GM21723 (cell line): ENCODE results near the gene LCA5L.
"Not testable (repeated sequence)": the region's sequence is repeated elsewhere in the genome, so short reads cannot be mapped to it uniquely, and the experiment has no call there.

Experiments used
- ATAC-seq: cut with Tn5 transposase; IDR thresholded peaks from one replicate; pipeline ENCODE4 v1.9.1; 2021; ENCODE audit warnings: mild to moderate bottlenecking, moderate library complexity; ENCODE audit not compliant: unreplicated experiment

LCA5L gene

DNA sequence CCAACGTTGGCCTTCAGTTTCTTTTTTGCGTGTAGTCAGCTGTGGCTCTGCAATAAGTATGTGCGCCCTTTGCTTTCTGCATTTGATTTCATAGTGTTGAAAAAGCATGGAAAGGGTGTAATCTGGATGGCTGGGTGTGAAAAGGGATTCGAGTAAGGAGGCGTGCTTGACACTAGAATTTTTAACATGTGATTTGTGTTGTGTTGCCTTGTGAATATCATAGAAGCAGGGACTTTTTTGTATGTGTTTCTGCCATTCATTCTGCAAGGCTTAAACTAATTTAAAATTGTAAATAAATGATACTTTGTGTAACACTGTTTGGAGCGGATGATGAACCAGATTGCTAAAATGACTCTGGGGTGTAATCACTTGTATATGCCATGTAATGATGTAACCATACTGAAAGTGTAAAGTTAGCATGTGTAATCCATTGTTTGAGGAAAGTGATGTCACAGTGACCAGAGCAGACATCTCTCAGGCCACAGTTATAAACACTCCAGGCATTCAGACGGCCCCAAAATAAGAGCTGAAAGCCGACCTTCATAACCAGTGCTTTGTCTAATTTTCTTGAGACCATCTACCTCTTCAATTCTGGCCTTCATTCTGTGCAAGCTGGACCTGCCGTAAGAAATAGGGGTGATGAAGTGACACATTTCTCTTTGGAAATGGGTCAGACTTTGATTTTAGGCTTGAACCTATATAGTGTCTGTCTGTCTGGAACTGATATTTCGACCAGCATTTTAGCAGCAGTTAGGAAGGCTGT lies 6.8 kb upstream of the LCA5L start:
- no peak for ATAC-seq

DNA sequence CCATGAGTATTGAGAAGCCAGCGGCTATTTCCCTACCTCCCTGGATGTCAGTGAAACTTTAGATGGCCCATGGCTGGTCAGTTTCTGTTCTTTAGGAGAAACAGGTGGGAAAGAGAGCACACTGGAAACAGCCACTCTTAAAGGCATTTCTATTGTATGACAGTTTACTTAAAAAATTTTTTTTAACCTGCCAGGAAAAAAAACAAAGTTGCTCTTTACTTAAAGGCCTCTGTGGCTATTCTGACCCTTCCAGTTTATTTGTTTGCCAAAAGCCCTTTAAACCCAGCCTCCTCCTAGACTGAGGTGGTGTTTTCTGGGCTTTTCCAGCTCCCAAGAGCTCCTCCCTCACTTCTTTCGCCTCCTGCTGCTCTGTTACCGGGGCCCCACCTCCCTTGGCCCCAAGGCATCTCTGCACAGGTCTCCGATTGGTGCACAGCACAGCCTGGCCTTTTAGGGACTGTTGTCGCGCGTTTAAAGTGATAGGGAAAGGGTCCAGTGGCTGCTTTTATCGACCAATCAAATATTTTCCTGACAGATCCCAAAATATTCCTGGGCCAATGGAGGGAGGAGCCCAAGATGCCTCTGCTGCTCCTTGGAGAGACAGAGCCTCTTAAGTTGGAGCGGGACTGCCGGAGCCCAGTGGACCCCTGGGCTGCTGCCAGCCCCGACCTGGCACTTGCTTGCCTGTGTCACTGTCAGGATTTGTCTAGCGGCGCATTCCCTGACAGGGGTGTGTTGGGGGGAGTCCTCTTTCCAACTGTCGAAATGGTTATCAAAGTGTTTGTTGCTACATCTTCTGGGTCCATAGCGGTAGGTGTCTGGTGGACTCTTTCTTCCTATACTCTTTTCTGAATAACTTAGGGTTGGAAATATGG lies 6.0 kb upstream of the LCA5L start, which contains the start of gene SH3BGR:
Gene SH3BGR, plus strand, starts transcription at position 639 of the 875 bp plus-strand sequence. Its CDS starts 127 bp downstream, at position 766.
- ATAC-seq: no peak

- no peak for ATAC-seq
These were observed 1.7 kb upstream of the LCA5L start for GRCh38 chr21:39447264-39447663.

DNA sequence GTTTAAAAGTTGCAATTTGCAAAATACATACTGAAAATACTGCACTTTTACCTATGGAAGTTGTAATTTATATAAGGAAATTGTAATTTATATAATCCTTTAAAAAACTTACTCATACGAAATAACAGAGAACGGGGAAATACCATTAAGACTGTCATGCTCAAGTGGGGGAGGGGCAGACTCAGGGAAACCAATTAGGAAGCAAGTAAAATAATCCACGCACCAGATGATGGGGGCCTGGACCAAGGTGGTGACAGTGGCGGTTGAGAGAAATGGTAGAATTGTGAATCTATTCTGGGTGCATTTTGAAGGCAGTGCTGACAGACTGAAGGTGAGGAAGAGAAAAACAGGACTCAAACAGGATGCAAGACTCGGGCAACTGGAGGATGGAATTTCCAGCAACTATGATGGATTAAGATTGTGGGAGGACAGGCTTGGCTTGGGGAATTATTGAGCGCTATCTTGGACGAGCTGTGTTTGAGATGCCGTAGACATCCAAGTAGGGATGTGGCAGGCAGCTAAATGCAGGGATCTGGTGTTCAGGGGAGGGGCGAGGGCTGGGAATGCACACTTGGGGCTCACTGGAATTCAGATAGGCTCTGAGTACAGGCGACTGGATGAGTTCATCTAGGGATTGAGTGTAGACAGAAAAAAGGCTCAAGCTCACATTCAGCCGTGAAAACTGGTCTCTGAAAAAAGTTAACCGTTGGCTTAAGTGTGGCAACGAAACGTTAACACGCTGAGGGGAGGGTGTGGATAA lies 977 bp downstream of the LCA5L start:
- peak; percentile 1 for ATAC-seq

- peak; percentile 42 for ATAC-seq
These were observed 3.8 kb downstream of the LCA5L start for GRCh38 chr21:39441502-39442475.

DNA sequence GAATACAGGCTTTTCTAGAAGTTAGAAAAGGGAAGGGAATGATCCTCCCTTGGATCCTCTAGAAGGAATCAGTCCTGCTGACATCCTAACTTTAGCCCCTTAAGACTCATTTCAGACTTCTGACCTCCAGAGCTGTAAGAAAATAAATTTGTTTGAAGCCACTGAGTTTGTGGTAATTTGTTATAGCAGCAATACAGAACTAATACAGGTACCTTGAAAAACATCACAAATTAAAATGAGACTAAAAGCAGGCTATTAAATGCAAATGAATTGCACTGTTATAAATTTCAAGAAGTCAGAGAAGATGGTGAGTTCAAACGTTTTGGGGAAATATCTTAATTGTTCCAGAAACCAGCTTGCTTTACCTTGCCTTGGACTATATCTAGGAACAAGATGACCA lies 6.3 kb downstream of the LCA5L start:
- no peak for ATAC-seq

DNA sequence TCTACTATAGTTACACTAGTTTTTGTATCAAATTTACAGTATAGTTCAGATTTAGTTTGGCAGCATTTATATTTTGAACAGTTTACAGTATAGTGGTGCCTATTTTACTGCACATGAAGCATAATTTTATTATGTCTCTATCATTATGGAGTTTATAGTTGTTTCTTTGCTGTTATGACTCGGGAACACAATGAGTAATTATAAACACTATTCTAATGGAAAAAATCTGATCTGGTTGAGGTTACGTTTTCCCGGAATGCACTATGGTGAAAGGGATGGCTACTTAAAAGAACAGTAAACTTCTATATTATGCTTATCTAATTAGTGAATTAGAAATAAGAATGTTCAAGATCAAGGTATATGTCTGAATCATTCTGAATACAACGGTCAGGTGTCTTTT lies 10.6 kb downstream of the LCA5L start:
- ATAC-seq: no peak

GRCh38 chr21:39430954-39431353 lies 14.6 kb downstream of the LCA5L start:
- no peak for ATAC-seq

DNA sequence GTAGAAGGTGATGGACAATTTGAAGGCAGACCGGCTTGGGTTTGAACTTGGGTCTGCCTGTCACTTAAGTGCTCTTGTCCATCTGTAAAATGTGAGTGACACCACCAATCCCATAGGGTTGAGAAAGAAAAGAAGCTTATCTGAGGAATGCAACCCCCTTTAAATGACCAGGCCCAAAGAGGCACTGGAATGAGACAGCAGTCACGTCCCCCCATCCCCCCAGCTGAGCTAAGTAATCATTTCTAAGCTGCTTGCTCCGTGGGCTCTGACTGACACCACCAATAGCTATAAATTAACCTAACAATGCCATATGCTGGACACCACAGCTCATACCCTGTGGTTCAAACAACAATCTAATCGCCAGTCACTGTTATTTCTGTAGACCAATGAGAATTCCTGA lies 15.1 kb downstream of the LCA5L start:
- ATAC-seq: no peak

GRCh38 chr21:39430016-39430415 lies 15.6 kb downstream of the LCA5L start:
- ATAC-seq: no peak

- ATAC-seq: no peak
These were observed 16.1 kb downstream of the LCA5L start for GRCh38 chr21:39429445-39429844.

DNA sequence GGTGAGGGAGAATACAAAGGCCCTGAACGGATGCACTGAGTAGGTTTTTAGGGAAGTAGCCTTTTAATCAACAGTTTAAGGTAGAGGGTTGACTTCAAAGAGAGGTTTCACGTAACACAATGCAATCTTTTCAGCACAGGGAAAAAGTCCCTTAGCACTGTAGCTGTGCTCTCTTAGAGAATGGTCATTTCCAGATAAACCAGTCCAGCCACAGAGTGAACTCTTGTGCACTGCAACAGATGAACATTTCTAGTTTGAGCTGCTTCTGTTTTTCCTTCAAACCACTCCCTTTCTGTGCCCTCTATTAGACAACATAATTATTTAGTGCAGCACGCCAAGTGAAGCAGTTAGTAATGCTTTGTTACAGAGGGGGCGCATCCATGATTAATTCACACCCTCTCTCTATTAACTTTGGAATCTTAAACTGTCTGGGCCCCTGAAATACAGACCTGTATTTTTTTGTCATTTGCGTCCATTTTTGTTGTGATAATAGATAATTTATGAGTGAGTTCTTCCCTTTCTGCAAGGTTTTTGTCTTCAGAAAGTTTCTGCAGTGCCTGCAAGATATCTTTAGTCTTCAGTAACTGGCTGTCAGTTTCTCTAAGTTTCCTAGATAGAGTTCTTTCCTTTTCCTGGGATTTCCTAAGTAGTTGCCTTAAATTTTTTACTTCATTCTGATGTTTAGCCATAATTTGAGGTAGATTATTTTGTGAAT lies 22.9 kb downstream of the LCA5L start:
- no peak for ATAC-seq

GRCh38 chr21:39419204-39419603 lies 26.4 kb downstream of the LCA5L start:
- not testable (repeated sequence) for ATAC-seq

DNA sequence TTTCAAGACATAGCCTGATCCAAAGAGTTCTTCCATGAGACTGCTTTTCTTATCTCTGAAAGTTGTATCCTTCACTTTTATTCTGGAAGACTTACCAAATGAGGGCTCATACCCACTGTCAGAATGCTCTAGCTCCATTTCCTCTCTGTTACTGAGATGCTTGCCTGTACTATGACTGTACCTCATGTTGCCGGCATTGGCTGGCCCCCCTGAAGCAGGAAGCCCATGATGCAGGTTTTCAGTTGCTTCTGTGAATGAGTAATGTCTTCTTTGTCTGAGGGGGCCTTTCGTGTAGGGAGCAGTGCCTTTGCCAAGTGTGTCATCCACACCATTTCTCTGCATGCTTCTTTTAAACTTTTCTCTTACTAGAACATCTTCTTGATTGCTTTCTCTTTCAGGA lies 39.5 kb downstream of the LCA5L start:
- ATAC-seq: no peak

DNA sequence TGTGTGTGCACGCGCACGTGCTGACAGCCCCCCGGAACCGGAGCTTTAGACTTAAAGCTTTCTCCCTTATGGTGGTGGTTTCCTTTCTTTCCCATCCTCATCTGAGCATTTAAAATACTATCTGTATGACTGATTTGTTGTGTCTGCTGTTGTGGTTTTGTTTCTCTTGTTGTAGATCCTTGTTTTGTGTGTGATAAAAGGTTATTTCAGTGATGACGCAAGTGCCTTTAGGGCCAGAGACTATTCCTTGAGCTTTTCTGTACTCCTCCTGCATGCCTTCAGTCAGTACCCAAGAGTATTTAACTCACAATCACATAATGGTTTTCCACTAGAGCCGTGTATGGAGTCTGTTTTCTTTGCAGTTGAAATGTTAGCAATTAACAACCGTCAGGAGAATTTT lies 45.4 kb downstream of the LCA5L start:
- ATAC-seq: no peak

DNA sequence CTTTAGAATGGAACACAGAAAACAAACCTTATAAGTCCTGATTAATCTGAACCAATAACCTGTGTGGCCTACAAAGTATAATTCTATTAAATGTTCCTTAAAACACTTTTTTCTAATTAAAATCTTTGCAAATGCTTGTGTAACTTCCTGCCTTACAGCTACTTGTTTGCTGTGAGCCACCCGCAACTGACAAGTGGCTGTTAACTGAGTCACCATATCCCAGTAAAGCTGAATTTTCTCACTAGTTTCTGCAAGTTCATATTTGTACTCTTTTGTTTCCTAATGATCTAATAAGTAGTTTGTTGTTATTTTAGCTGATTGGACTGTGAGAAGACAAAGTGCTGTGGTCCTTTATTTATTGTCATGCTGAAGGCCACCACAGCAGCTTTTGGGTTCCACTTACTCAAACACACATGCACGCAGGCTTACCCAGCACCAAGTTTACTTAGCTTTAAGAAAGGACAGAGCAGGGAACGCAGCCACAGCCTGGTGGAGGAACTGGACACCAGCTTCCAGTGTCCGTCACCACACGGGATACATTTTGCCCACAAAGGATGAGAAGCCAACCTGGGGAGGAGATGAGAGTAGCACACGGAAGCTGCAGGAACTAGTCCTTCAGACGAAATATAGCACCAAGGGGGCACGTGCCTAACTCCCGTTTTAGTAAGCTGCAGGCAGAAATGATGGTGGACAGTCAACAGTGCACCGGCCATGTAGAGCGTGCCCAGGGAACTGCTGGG lies 47.8 kb downstream of the LCA5L start:
- no peak for ATAC-seq

GRCh38 chr21:39392981-39393380 lies 52.6 kb downstream of the LCA5L start:
- ATAC-seq: no peak

- no peak for ATAC-seq
These were observed 55.3 kb downstream of the LCA5L start for GRCh38 chr21:39390212-39390765.

DNA sequence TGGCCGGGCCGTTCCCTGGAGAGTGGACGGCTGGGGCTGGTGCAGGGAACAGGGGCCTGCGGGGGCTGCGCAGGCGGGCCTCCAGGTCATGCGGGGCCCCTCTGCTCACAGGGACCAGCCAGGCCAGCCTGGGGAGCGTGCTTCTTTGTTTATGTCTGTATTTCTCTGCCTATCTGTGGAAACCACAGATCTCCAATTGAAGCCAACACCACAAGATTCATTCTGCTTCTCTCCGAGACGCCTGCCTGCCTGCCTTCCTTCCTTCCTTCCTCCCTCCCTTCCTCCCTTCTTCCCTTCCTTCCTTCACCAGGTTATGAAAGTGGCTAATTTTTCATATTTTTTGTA lies 56.8 kb downstream of the LCA5L start:
- no peak for ATAC-seq
